Mammary epithelial cell (primary cell): ENCODE data around the gene GARIN5A.

Experiments
- EZH2 ChIP-seq: IDR thresholded peaks from 2 replicates; pipeline ENCODE4 v1.6.1; 2012; ENCODE audit warnings: low read length, inconsistent platforms, borderline replicate concordance
- TF ChIP-seq, protein P1 (sequence below), 2 donors: IDR thresholded peaks in 1 of 2; conservative IDR thresholded peaks in 1 of 2; 2 replicates each; pipeline ENCODE4 v1.5.1; 2011 to 2012; ENCODE audit warnings: inconsistent platforms in 2 of 2, low read length in 2 of 2, mild to moderate bottlenecking in 2 of 2, control low read depth in 1 of 2, low read depth in 1 of 2; ENCODE audit not compliant: insufficient read depth in 1 of 2; ENCODE audit errors: extremely low read depth in 1 of 2

DNA sequence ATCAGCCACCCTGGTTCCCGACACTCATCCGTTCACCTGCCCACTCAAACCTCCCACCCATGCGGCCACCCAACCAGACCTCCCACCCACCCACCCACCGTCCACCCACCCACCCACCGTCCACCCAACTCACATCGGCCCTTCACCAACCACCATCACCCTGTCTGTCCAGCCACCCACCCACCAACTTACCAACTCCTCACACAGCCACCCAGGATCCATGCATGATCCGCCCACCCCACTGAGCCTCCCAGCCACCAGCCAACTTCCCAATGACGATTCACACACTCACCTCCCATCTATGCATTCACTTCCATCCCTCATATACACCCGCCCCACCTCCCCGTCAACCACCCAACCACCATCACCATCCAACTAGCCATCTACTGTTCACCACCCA is 30.1 kb upstream of the GARIN5A start:
- TF ChIP-seq, protein P1, sequence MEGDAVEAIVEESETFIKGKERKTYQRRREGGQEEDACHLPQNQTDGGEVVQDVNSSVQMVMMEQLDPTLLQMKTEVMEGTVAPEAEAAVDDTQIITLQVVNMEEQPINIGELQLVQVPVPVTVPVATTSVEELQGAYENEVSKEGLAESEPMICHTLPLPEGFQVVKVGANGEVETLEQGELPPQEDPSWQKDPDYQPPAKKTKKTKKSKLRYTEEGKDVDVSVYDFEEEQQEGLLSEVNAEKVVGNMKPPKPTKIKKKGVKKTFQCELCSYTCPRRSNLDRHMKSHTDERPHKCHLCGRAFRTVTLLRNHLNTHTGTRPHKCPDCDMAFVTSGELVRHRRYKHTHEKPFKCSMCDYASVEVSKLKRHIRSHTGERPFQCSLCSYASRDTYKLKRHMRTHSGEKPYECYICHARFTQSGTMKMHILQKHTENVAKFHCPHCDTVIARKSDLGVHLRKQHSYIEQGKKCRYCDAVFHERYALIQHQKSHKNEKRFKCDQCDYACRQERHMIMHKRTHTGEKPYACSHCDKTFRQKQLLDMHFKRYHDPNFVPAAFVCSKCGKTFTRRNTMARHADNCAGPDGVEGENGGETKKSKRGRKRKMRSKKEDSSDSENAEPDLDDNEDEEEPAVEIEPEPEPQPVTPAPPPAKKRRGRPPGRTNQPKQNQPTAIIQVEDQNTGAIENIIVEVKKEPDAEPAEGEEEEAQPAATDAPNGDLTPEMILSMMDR (conservative IDR thresholded peaks at IDR 0.05 in 1 of 2, IDR thresholded peaks at IDR 0.05 in 1 of 2; ENCODE audit: extremely low read depth in 1 of 2, insufficient read depth in 1 of 2, low read depth in 1 of 2, low read length in 2 of 2) = no peak
- no peak for TF ChIP-seq EZH2
